Activated B cell treated with CpG ODN at 0.5 μM for 24 hours (primary cell): ENCODE measurements around the gene SLC13A5. TPM values are rescaled to one million over a fixed set of nuclear protein-coding genes. Genes with fewer than 3 reads are reported as not detected.
A peak's percentile ranks its signal among the peaks of the same experiment; 100 is the strongest.

Experiments used
- ATAC-seq: fragments of 200-7000 bp; cut with Tn5 transposase; one replicate; pipeline ENCODE4 v1.10.0; 2021; ENCODE audit warnings: low read depth, mild to moderate bottlenecking, moderate library complexity
- CTCF ChIA-PET: fragments of 350-600 bp; sonication (Branson Sonifier 250); formaldehyde crosslinking; loops from one replicate; lab custom pipeline; 2021; ENCODE audit warnings: antibody characterized with exemption; lab: Charles Lee
- POLR2A ChIA-PET: fragments of 350-600 bp; sonication (Branson Sonifier 250); formaldehyde crosslinking; loops from one replicate; lab custom pipeline; 2021; ENCODE audit warnings: antibody characterized with exemption; lab: Charles Lee
- DNase-seq: peaks from one replicate; pipeline ENCODE4 v3.0.0; 2022
- H3K27ac Mint-ChIP-seq: one replicate; pipeline ENCODE4 v1.8.0; 2020; ENCODE audit warnings: mixed read lengths
- H3K27me3 Mint-ChIP-seq: one replicate; pipeline ENCODE4 v1.8.0; 2021; ENCODE audit warnings: mixed read lengths
- H3K36me3 Mint-ChIP-seq: one replicate; pipeline ENCODE4 v1.8.0; 2021; ENCODE audit warnings: low read depth, mixed read lengths
- H3K4me1 Mint-ChIP-seq: one replicate; pipeline ENCODE4 v1.8.0; 2021; ENCODE audit warnings: mixed read lengths
- H3K4me3 Mint-ChIP-seq: one replicate; pipeline ENCODE4 v1.8.0; 2020; ENCODE audit warnings: mild to moderate bottlenecking, mixed read lengths
- H3K9me3 Mint-ChIP-seq: one replicate; pipeline ENCODE4 v1.8.0; 2020; ENCODE audit warnings: mixed read lengths
- intact Hi-C: fragments of 100-400 bp; cut with micrococcal nuclease; formaldehyde crosslinking; loops from one replicate; pipeline ENCODE4 v1.15.1; 2024
- total RNA-seq: library from RNA; stranded (reverse); gene quantifications from 2 replicates; pipeline ENCODE4 v1.2.3, GENCODE V29; 2022
- TF ChIP-seq, protein P1 (sequence below): fragments of 200-600 bp; IDR thresholded peaks from one replicate; pipeline ENCODE4 v1.8.0; 2022; ENCODE audit warnings: antibody characterized with exemption, mild to moderate bottlenecking

Gene SLC13A5
- total RNA-seq, 1 donor from 2014 or later = not detected

DNA sequence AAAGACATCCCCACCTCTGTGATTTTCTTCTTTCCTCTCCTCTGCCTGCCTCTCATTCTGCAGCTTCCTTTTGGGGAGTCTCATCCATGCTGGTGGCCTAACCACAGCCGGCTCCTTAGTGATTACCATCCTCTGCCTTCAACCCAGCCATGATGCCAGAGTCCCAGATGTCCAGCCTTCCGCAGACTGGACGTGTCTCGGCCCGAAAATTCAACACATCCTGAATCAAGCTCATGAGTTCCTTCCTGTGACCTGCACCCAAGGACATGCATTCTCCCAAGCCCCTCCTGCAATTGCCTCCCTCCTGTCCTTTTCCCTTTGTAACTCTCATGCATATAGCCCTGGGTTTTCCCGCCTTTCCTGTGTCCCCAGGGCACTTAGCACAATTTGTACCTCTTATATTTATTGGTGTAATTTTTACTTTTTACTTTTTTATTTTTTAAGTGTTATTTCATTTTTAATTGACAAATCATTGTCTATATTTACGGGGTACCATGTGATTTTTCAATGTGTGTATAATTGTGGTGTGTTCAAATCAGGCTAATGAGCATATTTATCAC is 1.2 kb upstream of the SLC13A5 start:
- DNase-seq (no peak), ATAC-seq (no peak)
- peaks cover 51% of the 10 kb centered on the region for H3K27me3 Mint-ChIP-seq
- no peaks in the 10 kb centered on the region for H3K36me3 Mint-ChIP-seq
- CTCF ChIA-PET = no interaction called here
- intact Hi-C loops = no loop called here
- no peak overlapping the region for H3K27ac Mint-ChIP-seq
- H3K4me3 Mint-ChIP-seq = peak overlapping the region; percentile 35
- peaks cover 4% of the 10 kb centered on the region for H3K9me3 Mint-ChIP-seq
- TF ChIP-seq, protein P1, sequence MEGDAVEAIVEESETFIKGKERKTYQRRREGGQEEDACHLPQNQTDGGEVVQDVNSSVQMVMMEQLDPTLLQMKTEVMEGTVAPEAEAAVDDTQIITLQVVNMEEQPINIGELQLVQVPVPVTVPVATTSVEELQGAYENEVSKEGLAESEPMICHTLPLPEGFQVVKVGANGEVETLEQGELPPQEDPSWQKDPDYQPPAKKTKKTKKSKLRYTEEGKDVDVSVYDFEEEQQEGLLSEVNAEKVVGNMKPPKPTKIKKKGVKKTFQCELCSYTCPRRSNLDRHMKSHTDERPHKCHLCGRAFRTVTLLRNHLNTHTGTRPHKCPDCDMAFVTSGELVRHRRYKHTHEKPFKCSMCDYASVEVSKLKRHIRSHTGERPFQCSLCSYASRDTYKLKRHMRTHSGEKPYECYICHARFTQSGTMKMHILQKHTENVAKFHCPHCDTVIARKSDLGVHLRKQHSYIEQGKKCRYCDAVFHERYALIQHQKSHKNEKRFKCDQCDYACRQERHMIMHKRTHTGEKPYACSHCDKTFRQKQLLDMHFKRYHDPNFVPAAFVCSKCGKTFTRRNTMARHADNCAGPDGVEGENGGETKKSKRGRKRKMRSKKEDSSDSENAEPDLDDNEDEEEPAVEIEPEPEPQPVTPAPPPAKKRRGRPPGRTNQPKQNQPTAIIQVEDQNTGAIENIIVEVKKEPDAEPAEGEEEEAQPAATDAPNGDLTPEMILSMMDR = no peak
- peaks cover 22% of the 10 kb centered on the region for H3K4me1 Mint-ChIP-seq
- POLR2A ChIA-PET = no interaction called here

DNA sequence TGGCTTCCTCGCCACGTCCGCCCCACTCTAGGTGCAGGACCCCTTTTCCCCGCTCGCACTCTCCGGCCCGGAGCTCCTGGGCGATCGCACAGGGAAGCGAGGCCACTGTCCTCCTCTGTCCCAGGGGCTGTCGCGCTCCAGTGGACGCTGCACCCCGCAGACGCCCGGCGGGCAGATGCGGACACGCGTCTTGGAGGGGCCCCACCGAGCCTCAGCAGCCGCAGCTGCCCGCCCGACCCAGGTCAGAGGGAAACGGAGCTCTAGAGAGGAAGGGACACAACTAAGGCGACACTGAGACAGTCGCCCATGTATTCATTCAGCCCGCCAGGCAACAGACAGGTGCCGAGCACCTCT is 726 bp upstream of the SLC13A5 start:
- Mint-ChIP-seq H3K36me3 (no peaks in the 10 kb centered on the region), H3K27ac (no peak overlapping the region), H3K4me1 (peaks cover 22% of the 10 kb centered on the region), H3K4me3 (peak overlapping the region; percentile 58), H3K9me3 (peaks cover 4% of the 10 kb centered on the region), H3K27me3 (peaks cover 51% of the 10 kb centered on the region)
- CTCF ChIA-PET = no interaction called here
- intact Hi-C loops = loop anchor here (2.0 kb wide), 1 partner anchor 47 kb away; no protein-coding TSS in a partner anchor
- TF ChIP-seq, protein P1 = no peak
- DNase-seq (no peak), ATAC-seq (no peak)
- POLR2A ChIA-PET = no interaction called here

DNA sequence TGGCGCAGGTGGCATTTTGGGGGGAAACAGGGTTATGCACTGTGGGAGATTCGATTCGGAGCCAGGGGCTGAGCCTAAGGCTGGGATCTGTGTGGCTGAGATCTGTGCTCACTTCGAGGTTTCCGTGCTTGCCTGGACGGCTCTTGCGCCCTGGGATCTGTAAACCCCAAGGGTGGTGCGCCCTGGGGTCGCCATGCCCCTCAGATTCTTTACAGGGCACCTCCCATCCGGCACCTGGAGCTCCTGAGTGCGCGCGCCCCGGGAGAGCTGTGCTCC is 377 bp downstream of the SLC13A5 start:
- Mint-ChIP-seq H3K4me1 (peaks cover 22% of the 10 kb centered on the region), H3K27ac (no peak overlapping the region), H3K36me3 (no peaks in the 10 kb centered on the region), H3K4me3 (peak overlapping the region; percentile 55), H3K9me3 (peaks cover 4% of the 10 kb centered on the region), H3K27me3 (peaks cover 58% of the 10 kb centered on the region)
- CTCF ChIA-PET = no interaction called here
- ATAC-seq (no peak), DNase-seq (no peak)
- POLR2A ChIA-PET = no interaction called here
- intact Hi-C loops = loop anchor here (2.0 kb wide), 1 partner anchor 46 kb away; no protein-coding TSS in a partner anchor
- TF ChIP-seq, protein P1 = no peak

DNA sequence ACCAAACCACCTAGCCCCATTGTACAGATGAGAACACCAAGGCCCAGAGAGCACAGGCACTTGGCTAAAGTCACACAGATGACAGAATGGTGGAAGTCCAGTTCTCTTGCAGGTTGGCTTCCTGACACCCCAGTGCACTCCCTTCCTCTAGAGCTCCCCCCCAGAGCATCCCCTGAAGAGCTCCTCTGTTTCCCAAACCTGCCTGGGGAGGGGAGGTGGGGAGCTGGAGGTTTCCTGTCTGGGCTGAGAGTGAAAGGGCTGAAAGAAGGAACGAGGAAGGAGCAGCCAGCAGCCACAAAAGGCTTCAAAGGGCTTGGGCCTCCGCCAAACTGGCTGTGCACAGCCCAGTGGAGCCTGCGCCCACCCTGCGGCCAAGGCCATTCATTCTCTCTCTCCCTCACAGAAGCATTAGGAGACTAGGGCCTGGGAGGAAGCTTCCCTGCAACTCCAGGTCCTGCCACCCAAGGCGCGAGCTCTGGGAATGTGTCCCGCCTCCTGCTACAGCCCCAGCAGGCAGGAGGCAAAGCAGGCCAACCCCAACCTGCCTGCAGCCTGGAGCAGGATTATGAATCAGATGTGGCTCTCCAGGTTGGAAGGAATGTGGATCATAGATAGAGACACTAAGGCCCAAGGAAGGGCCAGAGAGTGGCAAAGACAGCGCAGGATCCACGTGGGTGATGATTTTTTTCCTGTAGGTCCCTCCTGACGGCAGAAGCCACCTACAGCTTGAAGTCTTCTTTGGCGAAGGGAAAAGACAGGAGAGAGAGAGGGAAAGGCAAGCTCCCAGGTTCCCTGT is 913 bp downstream of the SLC13A5 start:
- Mint-ChIP-seq H3K4me1 (peaks cover 22% of the 10 kb centered on the region), H3K36me3 (no peaks in the 10 kb centered on the region), H3K4me3 (peak overlapping the region; percentile 55), H3K9me3 (peaks cover 4% of the 10 kb centered on the region), H3K27ac (no peak overlapping the region), H3K27me3 (peaks cover 53% of the 10 kb centered on the region)
- intact Hi-C loops = loop anchor here (2.0 kb wide), 1 partner anchor 45 kb away; no protein-coding TSS in a partner anchor
- ChIA-PET CTCF (no interaction called here), POLR2A (no interaction called here)
- DNase-seq = no peak
- TF ChIP-seq, protein P1 = no peak
- ATAC-seq = no peak

DNA sequence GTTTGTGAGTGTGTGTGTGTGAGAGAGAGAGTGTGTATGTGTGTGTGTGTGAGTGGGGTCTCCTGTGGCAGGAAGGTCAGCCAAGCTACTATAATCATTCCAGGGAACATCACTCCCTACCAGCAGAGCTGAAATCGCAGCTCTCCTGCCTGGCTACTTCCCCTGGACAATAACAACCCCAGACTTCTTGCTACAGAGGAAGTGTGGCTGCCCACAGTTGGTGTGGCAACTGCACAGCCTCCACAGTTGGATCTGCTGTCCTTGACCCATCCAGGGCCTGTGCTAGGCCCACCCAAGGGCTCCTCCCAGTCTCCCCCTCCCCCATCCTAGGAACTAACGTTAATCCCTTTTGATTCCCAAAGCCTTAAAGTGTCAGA is 1.5 kb downstream of the SLC13A5 start:
- ChIA-PET POLR2A (no interaction called here), CTCF (no interaction called here)
- ATAC-seq = no peak
- H3K27ac Mint-ChIP-seq = no peak overlapping the region
- H3K4me1 Mint-ChIP-seq = peaks cover 22% of the 10 kb centered on the region
- no peak overlapping the region for H3K4me3 Mint-ChIP-seq
- H3K36me3 Mint-ChIP-seq = no peaks in the 10 kb centered on the region
- intact Hi-C loops = loop anchor here (2.0 kb wide), 1 partner anchor 45 kb away; no protein-coding TSS in a partner anchor
- TF ChIP-seq, protein P1 = no peak
- peaks cover 53% of the 10 kb centered on the region for H3K27me3 Mint-ChIP-seq
- no peak for DNase-seq
- H3K9me3 Mint-ChIP-seq = peaks cover 2% of the 10 kb centered on the region
